ENCODE data around the gene TMBIM1. TPM values are rescaled to one million over a fixed set of nuclear protein-coding genes. Genes with fewer than 3 reads are reported as not detected.

Gene TMBIM1
- total RNA-seq, 1 experiment from 2014 or later, result 23.5 TPM

DNA sequence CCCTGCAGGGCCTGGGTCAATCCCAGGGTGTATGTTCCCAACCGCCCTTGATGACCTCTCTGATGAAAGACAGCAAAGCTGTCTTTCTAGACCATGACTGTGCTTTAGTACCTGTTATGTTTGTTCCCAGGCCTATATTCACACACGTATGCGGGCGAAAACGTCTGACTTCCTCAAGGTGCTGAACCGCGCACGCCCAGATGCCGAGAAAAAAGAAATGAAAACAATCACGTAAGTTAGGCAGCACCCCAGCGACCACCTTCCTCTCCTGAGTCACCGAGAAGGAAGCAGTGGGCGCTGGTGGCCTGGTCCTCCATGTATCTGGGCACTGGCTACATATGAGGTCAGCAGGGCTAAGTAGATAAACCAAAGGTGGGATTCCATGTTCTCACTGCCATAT lies 42.6 kb downstream of the TMBIM1 start (continued):
- TF ChIP-seq, protein P1, sequence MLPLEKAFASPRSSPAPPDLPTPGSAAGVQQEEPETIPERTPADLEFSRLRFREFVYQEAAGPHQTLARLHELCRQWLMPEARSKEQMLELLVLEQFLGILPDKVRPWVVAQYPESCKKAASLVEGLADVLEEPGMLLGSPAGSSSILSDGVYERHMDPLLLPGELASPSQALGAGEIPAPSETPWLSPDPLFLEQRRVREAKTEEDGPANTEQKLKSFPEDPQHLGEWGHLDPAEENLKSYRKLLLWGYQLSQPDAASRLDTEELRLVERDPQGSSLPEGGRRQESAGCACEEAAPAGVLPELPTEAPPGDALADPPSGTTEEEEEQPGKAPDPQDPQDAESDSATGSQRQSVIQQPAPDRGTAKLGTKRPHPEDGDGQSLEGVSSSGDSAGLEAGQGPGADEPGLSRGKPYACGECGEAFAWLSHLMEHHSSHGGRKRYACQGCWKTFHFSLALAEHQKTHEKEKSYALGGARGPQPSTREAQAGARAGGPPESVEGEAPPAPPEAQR (CRISPR knock-in tag; IDR thresholded peaks at IDR 0.05), result no peak
- no peak for TF ChIP-seq ZNF138 (CRISPR knock-in tag; conservative IDR thresholded peaks at IDR 0.05)
- TF ChIP-seq, protein P2, sequence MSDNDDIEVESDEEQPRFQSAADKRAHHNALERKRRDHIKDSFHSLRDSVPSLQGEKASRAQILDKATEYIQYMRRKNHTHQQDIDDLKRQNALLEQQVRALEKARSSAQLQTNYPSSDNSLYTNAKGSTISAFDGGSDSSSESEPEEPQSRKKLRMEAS (CRISPR knock-in tag; IDR thresholded peaks at IDR 0.05), result no peak
- TF ChIP-seq IRF2 (CRISPR knock-in tag; IDR thresholded peaks at IDR 0.05; ENCODE audit: borderline replicate concordance, low read depth), result no peak
- TF ChIP-seq, protein P3, sequence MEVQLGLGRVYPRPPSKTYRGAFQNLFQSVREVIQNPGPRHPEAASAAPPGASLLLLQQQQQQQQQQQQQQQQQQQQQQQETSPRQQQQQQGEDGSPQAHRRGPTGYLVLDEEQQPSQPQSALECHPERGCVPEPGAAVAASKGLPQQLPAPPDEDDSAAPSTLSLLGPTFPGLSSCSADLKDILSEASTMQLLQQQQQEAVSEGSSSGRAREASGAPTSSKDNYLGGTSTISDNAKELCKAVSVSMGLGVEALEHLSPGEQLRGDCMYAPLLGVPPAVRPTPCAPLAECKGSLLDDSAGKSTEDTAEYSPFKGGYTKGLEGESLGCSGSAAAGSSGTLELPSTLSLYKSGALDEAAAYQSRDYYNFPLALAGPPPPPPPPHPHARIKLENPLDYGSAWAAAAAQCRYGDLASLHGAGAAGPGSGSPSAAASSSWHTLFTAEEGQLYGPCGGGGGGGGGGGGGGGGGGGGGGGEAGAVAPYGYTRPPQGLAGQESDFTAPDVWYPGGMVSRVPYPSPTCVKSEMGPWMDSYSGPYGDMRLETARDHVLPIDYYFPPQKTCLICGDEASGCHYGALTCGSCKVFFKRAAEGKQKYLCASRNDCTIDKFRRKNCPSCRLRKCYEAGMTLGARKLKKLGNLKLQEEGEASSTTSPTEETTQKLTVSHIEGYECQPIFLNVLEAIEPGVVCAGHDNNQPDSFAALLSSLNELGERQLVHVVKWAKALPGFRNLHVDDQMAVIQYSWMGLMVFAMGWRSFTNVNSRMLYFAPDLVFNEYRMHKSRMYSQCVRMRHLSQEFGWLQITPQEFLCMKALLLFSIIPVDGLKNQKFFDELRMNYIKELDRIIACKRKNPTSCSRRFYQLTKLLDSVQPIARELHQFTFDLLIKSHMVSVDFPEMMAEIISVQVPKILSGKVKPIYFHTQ (CRISPR knock-in tag; IDR thresholded peaks at IDR 0.05), result no peak

DNA sequence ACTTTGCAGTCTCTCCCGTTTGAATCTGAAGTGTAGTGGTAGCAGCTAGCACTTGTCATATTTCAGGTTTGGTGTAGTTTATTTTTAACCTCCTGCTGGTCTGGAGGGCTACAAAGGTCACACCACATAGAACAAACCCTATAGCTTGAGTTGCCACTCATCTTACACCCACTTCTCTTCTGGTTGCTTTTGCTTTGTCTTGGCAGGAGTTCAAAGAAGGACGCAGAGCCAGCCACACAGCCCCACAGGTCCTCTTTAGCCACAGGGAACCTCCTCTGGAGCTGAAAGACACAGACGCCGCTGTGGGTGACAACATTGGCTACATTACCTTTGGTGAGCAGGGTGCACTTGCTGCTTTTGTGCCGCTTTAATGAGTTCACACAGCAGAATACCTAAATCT lies 47.1 kb downstream of the TMBIM1 start:
- no peak overlapping the region for H3K4me3 Mint-ChIP-seq
- no peaks in the 10 kb centered on the region for H3K4me1 Mint-ChIP-seq
- TF ChIP-seq, protein P4, sequence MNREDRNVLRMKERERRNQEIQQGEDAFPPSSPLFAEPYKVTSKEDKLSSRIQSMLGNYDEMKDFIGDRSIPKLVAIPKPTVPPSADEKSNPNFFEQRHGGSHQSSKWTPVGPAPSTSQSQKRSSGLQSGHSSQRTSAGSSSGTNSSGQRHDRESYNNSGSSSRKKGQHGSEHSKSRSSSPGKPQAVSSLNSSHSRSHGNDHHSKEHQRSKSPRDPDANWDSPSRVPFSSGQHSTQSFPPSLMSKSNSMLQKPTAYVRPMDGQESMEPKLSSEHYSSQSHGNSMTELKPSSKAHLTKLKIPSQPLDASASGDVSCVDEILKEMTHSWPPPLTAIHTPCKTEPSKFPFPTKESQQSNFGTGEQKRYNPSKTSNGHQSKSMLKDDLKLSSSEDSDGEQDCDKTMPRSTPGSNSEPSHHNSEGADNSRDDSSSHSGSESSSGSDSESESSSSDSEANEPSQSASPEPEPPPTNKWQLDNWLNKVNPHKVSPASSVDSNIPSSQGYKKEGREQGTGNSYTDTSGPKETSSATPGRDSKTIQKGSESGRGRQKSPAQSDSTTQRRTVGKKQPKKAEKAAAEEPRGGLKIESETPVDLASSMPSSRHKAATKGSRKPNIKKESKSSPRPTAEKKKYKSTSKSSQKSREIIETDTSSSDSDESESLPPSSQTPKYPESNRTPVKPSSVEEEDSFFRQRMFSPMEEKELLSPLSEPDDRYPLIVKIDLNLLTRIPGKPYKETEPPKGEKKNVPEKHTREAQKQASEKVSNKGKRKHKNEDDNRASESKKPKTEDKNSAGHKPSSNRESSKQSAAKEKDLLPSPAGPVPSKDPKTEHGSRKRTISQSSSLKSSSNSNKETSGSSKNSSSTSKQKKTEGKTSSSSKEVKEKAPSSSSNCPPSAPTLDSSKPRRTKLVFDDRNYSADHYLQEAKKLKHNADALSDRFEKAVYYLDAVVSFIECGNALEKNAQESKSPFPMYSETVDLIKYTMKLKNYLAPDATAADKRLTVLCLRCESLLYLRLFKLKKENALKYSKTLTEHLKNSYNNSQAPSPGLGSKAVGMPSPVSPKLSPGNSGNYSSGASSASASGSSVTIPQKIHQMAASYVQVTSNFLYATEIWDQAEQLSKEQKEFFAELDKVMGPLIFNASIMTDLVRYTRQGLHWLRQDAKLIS (CRISPR knock-in tag; IDR thresholded peaks at IDR 0.05; ENCODE audit: borderline replicate concordance), result no peak
- TF ChIP-seq ZBTB21 (CRISPR knock-in tag; IDR thresholded peaks at IDR 0.05; ENCODE audit: borderline replicate concordance) (no peak), PREB (CRISPR knock-in tag; IDR thresholded peaks at IDR 0.05; ENCODE audit: borderline replicate concordance) (no peak), ZMAT4 (CRISPR knock-in tag; IDR thresholded peaks at IDR 0.05) (no peak), TEAD4 (CRISPR knock-in tag; IDR thresholded peaks at IDR 0.05) (no peak), CTCF (IDR thresholded peaks at IDR 0.05) (no peak), PRRX2 (CRISPR knock-in tag; IDR thresholded peaks at IDR 0.05) (no peak), GTF2I (CRISPR knock-in tag; conservative IDR thresholded peaks at IDR 0.05) (no peak), GRHL2 (CRISPR knock-in tag; IDR thresholded peaks at IDR 0.05; ENCODE audit: insufficient replicate concordance, severe bottlenecking) (no peak), SMAD4 (CRISPR knock-in tag; IDR thresholded peaks at IDR 0.05) (no peak), RELA (CRISPR knock-in tag; IDR thresholded peaks at IDR 0.05; ENCODE audit: borderline replicate concordance) (no peak), FOXP1 (CRISPR knock-in tag; IDR thresholded peaks at IDR 0.05; ENCODE audit: borderline replicate concordance) (no peak)
- TF ChIP-seq, protein P5, sequence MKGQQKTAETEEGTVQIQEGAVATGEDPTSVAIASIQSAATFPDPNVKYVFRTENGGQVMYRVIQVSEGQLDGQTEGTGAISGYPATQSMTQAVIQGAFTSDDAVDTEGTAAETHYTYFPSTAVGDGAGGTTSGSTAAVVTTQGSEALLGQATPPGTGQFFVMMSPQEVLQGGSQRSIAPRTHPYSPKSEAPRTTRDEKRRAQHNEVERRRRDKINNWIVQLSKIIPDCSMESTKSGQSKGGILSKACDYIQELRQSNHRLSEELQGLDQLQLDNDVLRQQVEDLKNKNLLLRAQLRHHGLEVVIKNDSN (CRISPR knock-in tag; IDR thresholded peaks at IDR 0.05), result no peak
- TF ChIP-seq, protein P6, sequence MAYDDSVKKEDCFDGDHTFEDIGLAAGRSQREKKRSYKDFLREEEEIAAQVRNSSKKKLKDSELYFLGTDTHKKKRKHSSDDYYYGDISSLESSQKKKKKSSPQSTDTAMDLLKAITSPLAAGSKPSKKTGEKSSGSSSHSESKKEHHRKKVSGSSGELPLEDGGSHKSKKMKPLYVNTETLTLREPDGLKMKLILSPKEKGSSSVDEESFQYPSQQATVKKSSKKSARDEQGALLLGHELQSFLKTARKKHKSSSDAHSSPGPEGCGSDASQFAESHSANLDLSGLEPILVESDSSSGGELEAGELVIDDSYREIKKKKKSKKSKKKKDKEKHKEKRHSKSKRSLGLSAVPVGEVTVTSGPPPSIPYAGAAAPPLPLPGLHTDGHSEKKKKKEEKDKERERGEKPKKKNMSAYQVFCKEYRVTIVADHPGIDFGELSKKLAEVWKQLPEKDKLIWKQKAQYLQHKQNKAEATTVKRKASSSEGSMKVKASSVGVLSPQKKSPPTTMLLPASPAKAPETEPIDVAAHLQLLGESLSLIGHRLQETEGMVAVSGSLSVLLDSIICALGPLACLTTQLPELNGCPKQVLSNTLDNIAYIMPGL (CRISPR knock-in tag; IDR thresholded peaks at IDR 0.05), result no peak
- ATAC-seq, result no peak
- no peak overlapping the region for H3K27ac Mint-ChIP-seq
- H3K36me3 Mint-ChIP-seq, result peaks cover 89% of the 10 kb centered on the region
- ChIA-PET POLR2A (no interaction called here), CTCF (no interaction called here)
- no peaks in the 10 kb centered on the region for H3K27me3 Mint-ChIP-seq (ENCODE audit: low read depth)
- no peak for DNase-seq (ENCODE audit: low spot score)
- no peaks in the 10 kb centered on the region for H3K9me3 Mint-ChIP-seq

All from WTC11 (cell line).